AG08395 (cell line): ENCODE measurements around the gene CD3G.

Experiments
- DNase-seq: peaks from one replicate; pipeline ENCODE4 v3.0.0; 2012; ENCODE audit warnings: mixed read lengths, low spot score

The CD3G gene

DNA sequence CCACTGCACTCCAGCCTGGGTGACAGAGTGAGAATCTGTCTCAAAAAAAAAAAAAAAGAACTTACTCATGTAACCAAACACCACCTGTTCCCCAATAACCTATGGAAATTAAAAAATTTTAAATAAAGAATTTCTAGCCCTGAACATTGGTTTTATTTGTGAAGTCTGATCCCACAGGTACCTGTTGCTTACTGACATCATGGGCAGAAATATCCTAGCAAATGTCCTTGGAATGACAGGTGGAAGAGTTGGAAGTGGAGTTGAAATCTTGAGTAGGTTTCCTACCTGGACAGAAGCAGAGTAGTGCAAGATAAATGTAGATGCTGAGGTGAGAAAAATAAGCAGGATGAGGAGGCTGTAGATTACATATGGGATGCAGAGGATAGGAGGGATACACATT is 18.9 kb upstream of the CD3G start:
- no peak for DNase-seq

- no peak for DNase-seq
Observed at GRCh38 chr11:118328745-118329144, 15.4 kb upstream of the CD3G start.

DNA sequence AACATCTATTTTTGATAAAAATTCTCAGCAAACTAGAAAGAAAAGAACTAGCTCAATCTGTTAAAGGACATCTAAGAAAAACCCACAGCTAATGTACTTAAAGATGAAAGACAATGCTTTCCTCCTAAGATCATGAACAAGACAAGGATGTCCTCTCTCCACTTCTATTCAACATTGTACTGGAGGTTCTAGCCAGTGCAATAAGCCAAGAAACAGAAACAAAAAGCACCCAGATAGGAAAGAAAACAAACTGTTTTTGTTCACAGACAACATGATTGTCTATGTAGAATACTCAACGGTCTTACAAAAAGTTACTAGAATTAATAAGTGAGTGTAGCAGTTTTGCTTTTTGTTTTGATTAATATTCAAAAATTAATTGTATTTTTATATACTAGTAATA is 9.4 kb upstream of the CD3G start:
- no peak for DNase-seq

GRCh38 chr11:118338637-118339061 is 5.5 kb upstream of the CD3G start:
- no peak for DNase-seq

DNA sequence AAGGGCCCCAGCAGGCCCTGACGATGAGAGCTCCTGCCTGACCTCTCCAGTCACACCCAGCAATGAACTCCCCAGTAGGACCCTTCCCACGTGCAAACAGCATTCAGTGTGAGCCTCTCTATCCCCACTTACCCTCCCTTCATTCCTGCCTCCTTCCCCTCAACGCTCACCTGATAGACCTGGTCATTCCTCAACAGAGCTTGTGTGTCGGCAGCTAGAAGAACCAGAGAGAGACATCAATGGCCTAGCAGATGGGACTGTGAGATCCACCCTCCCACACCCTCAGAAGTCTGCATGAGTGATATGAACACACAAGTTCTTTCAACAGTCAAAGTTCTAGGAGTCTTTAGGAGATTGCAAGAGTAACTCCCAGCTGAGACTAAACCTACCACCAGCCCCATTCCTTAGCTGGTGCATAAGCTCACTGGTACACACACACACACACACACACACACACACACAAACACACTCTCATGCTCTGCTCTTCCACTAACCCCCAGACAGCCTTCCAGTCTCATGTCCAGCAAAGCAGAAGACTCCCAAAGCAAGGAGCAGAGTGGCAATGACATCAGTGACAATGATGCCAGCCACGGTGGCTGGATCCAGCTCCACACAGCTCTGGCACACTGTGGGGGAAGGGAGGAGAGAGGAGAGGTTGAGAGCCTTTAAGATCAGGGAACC is 4.7 kb upstream of the CD3G start:
- no peak for DNase-seq

- DNase-seq = no peak
Observed at GRCh38 chr11:118340449-118340848, 3.7 kb upstream of the CD3G start.

DNA sequence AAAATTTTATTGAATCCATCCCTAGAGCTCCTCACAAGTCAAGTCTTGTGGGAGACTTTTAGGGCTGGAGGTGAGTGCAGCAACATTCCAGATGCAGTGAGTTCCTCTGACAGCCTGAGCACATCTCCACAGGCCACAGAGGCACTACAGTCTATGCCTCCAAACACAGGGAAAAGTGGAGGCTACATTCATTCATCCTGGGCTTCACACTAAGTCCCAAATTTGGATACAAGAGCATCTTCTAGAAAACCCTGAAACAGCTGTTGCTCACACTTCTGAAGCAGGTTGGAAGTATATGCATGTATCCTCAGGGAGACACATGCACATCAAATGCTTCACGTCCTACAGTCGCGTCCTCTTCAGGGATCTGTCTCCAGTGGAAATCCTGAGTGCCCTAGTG is 2.9 kb upstream of the CD3G start:
- DNase-seq = no peak

DNA sequence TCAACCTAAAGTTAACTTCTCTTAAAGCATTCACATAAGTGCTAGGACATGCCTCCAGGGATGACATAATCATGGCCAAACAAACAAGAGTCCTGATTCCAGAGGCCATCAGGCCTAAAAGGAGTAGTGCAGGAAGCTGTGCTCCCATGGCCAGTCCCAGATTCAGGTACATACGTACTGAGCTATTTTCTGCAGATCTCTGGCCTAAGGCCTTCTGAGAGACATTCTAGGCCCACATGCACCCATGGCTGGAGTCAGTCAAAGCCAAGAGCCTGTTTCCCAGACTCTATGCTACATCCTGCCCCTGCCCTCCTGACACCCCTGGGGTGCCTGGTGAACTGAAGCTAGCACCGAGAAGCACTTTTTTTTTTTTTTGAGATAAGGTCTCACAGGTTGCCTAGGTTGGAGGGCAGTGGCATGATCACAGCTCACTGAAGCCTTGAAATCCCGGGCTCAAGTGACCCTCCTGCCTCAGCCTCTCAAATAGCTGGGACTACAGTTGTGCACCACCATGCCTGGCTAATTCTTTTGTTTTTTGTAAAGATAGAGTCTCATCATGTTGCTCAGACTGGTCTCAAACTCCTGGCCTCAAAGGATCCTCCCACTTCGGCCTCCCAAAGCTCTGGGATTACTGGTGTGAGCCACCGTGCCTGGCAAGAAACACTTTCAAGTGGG is 2.2 kb upstream of the CD3G start:
- no peak for DNase-seq

DNA sequence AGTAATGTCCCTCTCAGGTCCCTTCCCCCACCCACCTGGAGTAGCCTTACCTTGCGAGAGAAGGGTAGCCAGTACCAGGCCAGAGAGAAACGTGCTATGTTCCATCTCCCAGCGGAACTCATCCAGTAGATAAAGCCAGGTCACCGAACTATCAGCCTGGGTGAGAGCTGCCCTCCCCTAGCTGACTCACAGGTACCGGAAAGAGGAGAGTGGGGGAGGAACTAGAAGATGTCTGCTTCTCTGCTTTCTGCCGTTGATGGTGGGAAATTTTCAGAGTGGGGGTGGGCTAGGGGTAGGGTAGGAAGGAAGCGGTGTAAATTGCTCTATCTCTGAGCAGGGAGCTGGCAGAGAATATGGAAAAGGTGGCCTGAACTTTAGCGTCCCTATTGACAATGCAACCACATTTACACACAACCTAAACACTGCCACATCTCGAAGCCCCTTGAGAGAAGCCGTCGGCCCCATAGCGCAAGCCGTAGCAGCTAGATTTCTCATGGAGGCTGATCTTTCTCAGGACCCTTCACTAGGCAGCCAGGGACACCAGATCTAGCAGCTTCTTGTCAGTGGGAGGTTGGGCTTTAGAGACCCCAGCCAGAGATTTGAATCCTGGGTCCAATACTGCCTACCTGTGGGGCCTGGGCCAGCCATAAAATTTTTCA is 1.5 kb upstream of the CD3G start, which contains the start of gene CD3D:
Gene CD3D (minus strand): TSS at position 203 of the 659 bp plus-strand sequence. CDS start 98 bp downstream, at position 105.
- DNase-seq = no peak

DNA sequence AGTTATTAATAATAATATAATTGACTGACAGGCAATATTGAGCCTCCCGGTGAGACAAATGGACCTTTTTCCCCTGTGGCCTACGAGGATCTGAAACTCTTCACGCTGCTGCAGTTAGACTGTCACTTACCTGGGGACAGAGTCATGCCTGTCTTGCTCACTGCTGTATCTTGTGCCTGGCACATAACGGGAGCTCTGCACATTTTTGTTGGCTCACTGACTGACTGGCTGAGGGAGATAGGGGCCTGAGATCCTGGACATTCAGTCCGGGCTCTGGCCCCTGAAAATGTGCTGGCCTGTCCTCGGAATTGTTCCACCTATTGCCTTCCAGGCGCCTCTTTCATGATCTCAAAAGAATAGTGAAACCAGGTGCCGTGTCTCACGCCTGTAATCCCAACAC is 896 bp upstream of the CD3G start:
- no peak for DNase-seq

GRCh38 chr11:118349475-118349874 is 5.3 kb downstream of the CD3G start:
- DNase-seq = no peak

GRCh38 chr11:118353084-118353710 is 9.1 kb downstream of the CD3G start:
- peak; percentile 22 for DNase-seq

DNA sequence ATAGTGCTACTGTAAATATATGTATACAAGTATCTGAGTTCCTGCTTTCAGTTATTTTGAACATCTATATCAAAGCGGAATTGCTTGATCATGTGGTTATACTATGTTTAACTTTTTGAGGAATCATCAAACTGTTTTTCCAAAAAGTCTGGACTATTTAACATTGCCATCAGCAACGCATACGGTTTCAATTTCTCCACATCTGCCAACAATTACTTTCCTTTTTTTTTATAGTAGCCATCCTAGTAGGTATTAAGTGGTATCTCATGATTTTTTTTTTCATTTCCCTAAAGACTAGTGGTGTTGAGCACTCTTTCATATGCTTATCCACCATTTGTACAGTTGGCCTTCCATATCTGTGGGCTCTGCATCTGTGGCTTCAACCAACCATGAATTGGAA is 13.9 kb downstream of the CD3G start:
- no peak for DNase-seq

DNA sequence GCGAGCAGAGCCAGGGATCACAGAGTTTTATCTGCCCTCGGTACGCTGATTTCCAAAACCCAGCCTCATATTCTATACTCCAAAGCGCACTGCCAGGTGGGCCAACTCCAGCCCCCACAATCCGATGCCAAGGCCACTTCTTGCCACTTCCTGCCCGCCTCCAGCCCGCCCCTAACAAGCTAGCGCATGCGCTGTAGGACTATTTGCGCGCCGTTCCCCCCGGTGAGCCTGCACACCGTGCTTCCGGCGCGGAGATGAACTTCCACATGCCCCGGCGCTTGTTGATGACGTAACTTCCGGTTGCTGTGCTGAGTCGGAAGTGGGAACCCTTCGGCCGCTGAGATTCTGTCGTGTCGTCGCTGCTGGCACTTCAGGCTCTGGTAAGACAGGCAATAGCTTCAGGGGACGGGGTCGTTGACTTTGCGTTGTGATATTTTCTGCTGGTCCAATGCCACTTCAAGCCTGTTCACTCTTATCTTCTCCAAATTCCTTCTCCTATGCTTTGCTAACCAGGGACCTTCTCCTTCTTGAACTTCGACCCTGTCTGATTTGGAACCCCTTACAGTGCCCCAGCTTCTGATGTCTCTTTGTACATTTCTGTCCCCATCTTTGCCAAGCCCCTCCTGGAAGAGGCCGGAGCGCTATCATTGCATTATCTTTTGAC is 15.3 kb downstream of the CD3G start, which contains the start of gene UBE4A:
Gene UBE4A (plus strand): TSS at position 306 of the 664 bp plus-strand sequence. CDS start 5,481 bp downstream, outside the sequence.
- DNase-seq = peak; percentile 92

DNA sequence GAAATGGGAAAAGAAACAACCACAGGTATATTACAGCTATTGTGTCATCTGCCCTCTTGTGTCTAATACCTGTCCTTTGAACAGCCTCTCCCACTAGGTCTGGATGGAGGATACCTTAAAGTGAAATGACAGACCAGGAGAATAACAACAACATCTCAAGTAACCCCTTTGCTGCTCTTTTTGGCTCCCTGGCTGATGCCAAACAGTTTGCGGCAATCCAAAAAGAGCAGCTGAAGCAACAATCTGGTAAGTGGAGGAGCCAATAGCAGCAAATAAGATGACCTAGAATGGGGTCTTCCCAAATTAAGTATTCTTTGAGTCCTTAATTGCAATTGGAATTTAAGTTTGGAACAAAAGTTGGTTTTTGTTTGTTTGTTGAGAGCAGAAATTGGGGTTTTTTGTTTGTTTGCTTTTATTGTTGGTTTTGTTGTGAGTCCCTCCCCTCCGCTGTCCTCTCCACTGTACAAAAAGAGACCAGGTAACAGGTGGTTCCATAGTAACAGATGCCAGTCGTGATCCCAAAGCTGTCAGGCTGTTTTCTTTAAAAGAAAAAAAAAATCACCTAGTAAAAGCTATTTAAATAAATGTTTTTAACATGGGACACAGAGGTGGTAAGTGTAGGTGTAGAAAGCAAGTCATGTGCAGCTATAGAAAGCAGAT is 20.9 kb downstream of the CD3G start:
- DNase-seq = no peak

DNA sequence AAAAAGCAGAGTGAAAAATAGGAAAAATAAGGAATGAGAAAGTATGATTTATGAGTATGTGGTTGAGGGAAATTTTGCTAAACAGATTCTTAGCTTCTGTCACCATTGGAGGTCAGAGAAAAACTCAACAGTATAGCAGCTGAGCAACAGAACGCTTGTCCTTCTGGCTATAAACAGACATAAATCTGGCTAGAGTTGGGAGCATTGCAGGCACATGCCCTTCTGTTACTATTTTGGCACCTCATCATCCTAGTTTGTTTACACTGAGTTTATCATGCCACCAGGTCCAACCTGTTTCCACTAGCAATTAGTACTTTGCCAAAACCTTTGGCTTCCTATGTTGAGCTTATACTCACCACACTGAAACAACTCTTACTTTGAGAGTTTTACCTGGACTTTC is 22.1 kb downstream of the CD3G start:
- DNase-seq = no peak

DNA sequence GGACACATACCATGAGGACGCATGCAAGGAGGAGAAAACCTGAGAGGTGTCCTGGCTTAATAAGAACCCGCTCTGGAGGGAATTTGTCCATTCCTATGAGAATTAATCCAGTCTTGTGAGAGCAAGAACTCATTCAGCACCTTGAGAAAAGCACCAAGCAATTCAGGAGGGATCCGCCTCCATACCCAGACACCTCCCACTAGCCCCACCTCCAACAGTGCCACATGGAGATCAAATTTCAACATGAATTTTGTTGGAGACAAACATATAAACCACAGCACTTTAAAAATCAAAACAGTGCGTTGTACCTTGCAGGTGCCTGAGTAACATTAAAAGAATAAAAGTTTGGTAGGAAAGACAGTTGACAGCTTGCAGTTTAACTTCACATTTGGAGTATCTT is 26.6 kb downstream of the CD3G start:
- no peak for DNase-seq

DNA sequence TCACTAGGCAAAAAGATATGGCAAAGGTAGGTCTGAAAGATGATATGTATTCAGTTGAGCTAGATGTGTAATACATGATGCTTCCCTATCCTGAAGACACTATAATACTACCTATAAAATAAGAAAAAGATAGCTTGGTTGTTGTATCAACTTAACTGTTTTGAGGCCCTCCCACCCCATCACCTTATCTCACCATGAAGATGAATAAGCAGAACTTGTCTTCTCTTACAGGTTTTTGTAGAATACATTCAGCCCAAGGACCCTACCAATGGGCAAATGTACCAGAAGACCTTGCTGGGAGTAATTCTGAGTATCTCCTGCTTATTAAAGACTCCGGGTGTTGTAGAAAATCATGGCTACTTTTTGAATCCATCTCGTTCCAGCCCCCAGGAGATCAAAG is 29.1 kb downstream of the CD3G start:
- no peak for DNase-seq

DNA sequence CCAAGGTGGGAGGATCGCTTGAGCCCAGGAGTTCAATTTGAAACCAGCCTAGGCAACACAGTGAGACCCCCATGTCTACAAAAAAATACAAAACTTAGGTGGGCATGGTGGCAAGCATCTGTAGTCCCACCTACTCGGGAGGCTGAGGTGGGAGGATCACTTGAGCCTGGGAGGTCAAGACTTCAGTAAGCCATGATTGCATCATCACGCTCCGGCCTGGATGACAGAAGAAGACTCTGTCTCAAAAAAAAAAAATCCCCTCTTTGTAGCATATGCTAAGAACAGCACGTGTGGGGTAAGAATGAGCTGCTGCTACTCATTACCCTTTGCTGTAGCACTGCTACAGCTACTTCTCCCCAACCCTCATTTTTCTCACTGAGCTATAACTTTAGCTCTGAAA is 29.7 kb downstream of the CD3G start:
- DNase-seq = no peak

GRCh38 chr11:118374729-118375128 is 30.6 kb downstream of the CD3G start:
- DNase-seq = peak; percentile 76

DNA sequence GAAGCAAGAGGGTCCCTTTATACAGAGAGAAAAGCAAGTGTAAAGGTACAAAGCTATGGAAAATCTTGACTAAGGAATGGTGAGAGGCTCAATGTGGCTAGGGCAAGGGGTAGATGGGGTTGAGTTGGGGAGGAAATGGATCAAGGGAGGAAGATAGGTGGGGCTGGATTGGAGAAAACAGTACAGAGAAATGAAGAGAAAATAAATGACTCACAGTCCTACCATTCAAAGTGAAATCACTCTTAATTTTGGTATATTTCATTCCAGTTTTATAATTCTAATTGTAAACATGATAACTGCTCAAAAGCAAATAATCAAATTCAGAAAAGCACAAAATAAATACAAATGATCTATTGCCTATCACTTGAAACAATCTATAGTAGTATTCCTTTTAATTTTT is 31.8 kb downstream of the CD3G start:
- no peak for DNase-seq

GRCh38 chr11:118379497-118379896 is 35.4 kb downstream of the CD3G start:
- no peak for DNase-seq
